GM21367 (cell line): ENCODE results near the gene FLRT1.

Experiments
- ATAC-seq: cut with Tn5 transposase; IDR thresholded peaks from one replicate; pipeline ENCODE4 v1.9.1; 2021; ENCODE audit not compliant: unreplicated experiment

Gene FLRT1

DNA sequence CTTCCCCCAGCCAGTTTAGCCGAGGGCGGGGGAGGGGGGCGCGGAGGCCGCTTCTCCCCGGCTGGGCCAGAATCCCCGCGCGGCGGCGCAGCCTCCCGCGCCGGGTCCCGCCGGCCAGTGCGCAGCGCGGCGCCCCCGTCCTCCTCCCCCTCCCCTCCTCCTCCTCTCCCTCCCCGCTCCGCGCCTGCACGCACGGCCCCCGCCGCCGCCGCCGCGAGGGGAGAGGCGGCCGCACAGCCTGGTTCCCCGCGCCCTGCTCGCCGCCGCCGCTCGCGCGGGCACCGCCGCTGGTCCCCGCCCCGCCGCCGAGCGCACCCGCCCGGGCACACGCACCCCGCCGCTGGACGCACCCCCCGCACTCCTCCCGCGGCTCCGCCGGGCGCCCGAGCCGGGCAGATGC lies at the start of gene FLRT1:
Gene FLRT1, plus strand, starts transcription at position 356 of the 400 bp plus-strand sequence. CDS start 80,337 bp downstream, outside the sequence.
- no peak for ATAC-seq

DNA sequence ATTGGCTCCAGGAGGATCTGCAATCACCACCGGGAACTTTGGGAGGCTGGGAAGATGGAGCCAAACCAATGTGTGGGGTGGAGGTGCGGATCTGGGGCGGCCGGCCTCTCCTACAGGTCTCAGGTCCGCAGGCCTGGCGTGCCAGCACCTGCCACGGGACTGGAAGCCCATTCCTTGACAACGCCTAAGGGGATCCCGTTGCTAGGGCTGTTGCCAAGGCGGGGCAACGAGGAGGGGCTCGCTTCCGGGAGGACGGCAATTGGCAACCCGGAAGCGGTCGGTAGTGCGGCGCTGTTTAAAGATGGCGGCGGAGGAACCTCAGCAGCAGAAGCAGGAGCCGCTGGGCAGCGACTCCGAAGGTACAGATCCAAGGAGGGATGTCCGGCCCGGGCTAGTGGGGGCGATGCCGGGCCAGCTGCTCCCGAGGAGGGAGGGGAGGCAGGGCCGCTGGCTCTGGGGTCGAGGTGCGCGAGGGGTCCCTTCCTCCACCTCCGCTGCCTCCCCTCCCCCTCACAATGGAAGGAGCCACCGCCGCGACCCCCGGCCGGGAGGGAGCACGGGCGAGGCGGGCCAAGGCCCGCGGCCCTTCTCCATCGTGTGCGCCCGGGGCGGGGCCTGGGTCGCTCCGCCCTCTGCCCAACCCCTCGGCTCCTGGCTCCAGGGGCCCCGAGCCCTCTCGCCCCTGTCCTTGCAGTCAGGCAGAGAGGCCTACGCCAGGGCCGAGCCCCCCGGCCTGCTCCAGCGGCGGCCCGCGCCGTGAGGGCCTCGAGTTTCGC lies 49.4 kb upstream of the FLRT1 start, which contains the start of gene OTUB1:
Gene OTUB1, plus strand, starts transcription at position 283 of the 776 bp plus-strand sequence. Its CDS starts 19 bp downstream, at position 302.
- peak; percentile 77 for ATAC-seq

- no peak for ATAC-seq
Observed at GRCh38 chr11:63986932-63987513, 48.7 kb upstream of the FLRT1 start.

DNA sequence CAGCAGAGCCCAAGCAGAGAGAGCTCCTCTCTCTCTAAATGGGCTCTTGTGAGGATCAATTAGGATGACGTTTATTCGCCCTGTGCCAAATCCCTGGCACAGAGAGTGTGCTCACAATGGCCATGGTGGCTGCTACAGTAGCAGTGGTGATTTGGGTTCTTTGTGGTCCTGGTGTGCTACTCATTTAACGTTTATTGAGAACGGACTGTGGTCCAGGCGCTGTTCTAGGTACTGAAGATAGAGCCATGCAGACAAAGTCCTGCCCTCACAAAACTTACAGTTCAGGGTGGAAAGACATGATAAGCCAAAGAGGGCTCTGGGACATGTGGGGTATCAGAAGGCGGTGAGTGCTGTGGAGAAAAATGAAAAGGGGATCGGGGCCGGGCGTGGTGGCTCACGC lies 44.2 kb upstream of the FLRT1 start:
- ATAC-seq: no peak

GRCh38 chr11:63993100-63993499 lies 42.6 kb upstream of the FLRT1 start:
- no peak for ATAC-seq

DNA sequence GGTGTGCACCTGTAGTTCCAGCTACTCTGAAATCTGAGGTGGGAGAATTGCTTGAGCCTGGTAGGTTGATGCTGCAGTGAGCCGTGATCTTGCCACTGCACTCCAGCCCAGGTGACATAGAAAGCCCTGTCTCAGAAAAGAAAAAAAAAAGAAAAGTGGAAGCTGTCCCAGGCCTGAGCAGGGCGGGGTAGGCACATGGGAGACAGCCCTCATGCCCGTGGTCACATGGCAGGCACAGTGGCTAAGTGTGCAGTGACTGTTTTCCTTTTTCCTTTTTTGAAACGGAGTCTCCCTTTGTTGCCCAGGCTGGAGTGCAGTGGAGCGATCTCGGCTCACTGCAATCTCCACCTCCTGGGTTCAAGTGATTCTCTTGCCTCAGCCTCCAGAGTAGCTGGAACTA lies 41.7 kb upstream of the FLRT1 start:
- ATAC-seq: no peak

DNA sequence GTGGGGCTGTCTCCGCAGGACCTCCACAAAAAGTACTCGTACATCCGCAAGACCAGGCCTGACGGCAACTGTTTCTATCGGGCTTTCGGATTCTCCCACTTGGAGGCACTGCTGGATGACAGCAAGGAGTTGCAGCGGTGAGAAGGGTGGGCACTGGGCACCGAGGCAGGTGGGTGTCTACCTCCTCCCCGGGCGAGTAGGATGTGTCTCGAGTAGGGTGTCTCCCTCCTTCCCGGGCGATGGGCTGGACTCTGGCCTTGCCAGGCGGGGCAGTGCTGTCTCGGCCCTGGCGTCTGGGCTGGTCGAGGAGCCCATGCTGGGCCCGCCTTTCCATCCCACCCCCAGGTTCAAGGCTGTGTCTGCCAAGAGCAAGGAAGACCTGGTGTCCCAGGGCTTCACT lies 39.2 kb upstream of the FLRT1 start:
- ATAC-seq: no peak

DNA sequence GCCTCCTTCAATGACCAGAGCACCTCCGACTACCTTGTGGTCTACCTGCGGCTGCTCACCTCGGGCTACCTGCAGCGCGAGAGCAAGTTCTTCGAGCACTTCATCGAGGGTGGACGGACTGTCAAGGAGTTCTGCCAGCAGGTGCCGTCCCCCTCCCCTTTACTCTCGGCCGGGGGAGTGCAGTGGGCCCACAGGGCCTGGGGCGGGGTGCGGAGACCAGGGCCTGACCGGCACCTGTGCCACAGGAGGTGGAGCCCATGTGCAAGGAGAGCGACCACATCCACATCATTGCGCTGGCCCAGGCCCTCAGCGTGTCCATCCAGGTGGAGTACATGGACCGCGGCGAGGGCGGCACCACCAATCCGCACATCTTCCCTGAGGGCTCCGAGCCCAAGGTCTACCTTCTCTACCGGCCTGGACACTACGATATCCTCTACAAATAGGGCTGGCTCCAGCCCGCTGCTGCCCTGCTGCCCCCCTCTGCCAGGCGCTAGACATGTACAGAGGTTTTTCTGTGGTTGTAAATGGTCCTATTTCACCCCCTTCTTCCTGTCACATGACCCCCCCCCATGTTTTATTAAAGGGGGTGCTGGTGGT lies 38.5 kb upstream of the FLRT1 start:
- no peak for ATAC-seq

DNA sequence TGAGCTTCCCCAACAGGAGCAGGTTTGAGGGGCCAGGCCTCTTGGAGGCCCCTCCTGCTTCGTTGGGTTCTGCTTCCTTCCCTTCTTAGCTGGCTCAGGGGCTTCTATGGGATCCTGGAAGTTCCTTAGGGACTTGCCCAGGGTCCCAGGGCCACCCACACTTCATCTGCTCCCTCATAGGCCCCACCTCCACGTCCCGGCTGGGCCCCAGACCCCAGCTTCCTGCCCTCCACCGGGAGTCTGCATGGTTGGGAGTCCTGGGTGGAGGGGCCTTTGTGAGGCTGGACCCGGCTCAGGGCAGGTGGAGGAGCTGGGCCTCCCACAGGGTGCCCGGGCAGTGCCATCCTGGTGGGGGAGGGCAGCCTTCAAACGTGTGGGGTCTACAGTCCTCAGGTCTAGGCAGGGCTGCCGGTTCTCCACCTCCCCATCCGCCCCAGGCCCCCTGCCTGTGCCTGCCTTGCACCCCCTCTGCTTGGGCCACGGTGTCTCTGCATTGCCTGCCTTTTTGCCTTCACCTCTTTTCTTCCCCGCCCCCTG lies 37.9 kb upstream of the FLRT1 start:
- no peak for ATAC-seq

DNA sequence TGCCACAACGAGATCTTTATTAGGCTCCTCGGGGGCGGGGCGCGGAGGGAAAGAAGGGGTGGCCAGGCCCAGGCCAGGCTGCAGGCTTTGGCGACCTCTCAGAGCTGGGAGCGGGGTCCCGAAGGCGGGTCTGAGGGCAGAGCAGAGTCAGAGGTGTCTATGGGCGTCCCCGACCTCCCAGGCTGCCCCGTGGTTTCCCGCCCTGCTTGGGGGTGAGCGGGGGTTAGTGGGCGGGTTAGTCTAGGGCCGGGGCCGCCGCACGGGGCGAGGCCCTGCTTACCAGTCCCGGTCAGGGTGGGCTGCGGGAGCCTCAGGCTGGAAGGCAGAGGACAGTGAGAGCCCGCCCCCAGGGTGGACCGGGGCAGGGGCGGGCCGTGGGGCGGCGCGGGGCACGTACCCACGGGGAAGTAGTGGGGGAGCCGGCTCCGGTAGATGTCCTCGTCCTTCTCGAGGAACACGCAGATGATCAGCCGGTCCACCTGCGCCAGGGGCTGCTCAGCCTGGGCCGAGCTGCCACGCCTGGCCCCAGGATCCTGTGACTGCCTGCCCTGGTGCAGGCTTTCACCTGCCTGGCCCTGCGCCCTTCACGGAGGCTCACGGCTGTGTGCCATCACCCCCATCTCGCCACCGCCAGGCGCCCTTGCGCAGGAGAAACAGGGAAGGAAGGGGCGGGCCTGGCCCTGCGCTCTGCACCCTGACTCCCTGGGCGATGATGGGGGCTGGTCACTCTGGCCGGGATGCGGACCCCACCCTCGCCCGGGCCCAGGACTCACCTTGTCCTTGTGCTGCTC lies 37.0 kb upstream of the FLRT1 start:
- ATAC-seq: no peak

DNA sequence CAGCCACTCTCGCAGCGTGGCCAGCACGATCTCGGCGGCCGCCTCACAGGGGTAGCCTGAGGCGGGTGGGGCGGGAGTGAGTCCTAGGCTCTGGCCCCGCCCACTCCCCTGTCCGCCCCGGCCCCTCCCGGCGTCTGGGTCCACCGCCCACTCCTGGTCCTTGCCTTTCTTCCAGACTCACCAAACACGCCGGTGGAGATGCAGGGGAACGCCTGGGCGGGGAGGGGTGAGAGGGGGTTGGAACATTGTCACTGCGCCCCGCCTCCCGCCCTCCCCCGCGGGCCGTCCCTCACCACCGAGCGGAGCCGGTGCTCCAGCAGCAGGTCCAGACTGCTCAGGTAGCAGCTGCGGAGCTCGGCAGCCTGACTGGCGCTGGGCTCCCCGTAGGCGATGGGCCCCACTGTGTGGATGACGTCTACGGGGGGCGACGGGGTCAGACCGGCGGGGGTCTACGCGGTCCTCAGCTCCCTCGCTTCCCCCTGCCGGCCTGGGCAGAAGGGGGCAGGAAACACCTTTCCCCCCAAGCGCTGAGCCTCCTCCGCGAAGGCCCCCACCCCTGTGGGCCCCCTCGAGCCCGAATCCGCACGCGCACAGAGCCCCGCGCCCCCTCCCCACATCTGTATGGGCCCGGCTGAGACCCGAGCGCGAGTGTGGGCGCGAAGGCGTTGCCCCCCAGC lies 36.2 kb upstream of the FLRT1 start:
- ATAC-seq: no peak

DNA sequence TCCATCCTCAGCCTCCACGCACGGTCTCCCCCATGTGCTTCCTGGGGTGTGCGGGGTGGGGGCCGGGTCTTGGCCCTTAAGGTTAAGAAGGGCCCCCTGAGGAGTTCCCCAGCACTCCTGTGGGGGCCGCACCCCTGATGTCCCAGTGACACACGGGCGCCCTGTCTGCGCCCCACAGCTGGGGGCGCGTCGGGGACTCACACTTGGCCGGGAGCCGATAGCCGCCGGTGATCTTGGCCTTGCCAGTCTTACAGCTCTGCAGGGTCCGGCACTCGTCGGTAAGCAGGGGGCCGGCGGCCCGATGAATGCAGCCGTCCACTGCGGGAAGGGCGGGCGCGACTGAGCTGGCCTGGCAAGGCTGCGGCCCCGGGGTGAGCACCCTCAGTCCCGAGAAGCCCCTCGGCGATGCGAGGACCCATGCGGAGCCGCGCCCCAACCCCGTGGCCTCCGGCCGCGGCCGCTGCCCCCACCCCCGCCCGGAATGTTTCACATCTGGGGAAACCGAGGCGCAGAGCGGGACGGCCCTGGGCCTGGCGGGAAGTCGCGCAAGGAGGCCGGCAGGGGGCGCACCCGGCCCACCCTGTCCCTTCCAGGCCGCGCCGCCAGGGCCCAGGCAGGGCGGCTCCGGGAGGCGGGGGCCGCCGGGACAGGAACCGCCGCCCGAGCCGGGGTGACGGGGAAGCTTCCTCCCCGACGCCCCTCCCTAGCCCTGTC lies 35.5 kb upstream of the FLRT1 start:
- ATAC-seq: no peak

DNA sequence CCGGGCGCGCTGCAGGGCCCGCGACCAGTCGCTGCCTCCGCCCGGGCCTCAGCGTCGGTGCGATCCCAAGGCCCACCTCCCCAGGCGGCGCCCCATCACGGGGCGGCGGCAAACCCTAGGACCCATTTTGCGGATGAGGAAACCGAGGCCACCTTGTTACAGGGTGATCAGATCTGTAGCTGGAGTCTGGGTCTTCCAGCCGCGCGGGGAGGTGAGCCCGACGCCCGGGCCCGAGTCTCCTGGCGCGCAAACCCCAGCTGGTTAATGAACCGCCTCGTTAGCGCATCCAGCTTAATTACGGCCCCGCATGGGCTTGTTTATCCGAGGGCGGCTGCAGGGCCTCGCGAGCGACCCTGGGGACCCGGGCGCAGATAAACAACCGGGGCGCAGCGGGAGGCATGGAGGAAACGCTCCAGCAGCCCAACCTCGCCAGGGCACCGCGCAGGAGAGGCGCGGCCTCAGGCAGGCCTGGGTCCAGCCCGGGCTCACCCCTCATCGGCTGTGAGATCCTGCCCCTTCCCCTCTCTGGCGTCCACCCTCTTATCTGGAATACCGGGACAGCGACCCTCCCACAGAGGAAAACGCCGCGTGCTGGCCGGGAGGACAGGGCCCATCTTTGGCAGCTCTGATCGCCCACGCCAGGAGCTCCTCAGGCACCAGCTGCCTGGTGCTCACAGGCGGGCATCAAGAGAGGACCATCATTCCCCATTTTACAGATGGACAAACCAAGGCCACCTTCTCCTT lies 34.8 kb upstream of the FLRT1 start:
- no peak for ATAC-seq

GRCh38 chr11:64001484-64002420 lies 34.0 kb upstream of the FLRT1 start:
- ATAC-seq: no peak

DNA sequence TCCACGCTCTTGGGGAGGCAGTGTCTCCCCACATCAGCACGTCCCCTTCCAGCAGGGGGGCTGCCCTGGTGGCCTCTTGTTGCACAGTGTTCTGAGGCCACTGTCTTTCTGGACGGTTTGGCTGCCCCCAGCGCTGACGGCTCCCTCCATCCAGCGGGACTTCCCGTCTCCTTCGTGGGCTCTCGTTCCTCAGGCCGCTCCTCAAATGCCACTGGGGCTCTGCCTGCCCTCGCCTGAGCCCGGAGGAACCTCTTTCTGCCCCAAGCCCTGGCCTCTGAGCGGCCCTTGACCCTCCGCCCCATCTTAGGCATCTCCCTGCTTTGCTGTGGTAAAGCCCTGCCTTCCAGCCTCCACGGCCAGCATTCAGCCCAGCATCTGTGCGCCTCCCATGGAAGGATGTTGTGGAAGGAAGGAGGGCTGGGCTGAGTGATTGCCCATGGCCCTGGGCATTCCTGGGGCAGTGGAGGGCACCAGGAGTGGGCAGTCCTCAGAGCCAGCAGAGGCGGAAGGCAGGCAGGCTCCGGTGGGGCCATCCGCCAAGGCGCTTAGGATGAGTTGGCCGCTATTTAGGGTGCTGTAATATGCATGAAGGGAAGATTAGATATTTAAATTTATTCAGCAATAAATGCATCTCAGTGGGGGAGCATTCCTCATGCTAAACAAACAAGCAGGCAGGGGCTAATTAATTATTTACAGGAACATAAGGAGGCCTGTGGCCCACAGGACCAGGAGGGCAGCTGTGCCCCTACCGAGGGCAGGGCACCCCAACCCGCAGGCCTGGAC lies 31.7 kb upstream of the FLRT1 start:
- ATAC-seq: no peak

- ATAC-seq: no peak
Observed at GRCh38 chr11:64004590-64004984, 31.1 kb upstream of the FLRT1 start.

GRCh38 chr11:64005691-64006090 lies 30.0 kb upstream of the FLRT1 start:
- ATAC-seq: no peak
